Measurements from ENCODE around the gene MAD1L1.

The MAD1L1 gene

GRCh38 chr7:2053395-2053794 is 179.3 kb downstream of the MAD1L1 start:
- no peak for DNase-seq

GRCh38 chr7:2052657-2053048 is 180.1 kb downstream of the MAD1L1 start:
- DNase-seq, result no peak

GRCh38 chr7:2051707-2052656 is 180.8 kb downstream of the MAD1L1 start:
- DNase-seq, result no peak

GRCh38 chr7:2050511-2050866 is 182.3 kb downstream of the MAD1L1 start:
- DNase-seq, result no peak

- DNase-seq, result no peak
These were observed 182.8 kb downstream of the MAD1L1 start for GRCh38 chr7:2049782-2050510.

GRCh38 chr7:2049111-2049781 is 183.5 kb downstream of the MAD1L1 start:
- no peak for DNase-seq

- DNase-seq, result no peak
These were observed 184.2 kb downstream of the MAD1L1 start for GRCh38 chr7:2048531-2048930.

GRCh38 chr7:2048006-2048405 is 184.7 kb downstream of the MAD1L1 start:
- no peak for DNase-seq

- no peak for DNase-seq
These were observed 185.9 kb downstream of the MAD1L1 start for GRCh38 chr7:2046581-2047565.

- no peak for DNase-seq
These were observed 187.0 kb downstream of the MAD1L1 start for GRCh38 chr7:2045559-2046405.

GRCh38 chr7:2044883-2045471 is 187.8 kb downstream of the MAD1L1 start:
- DNase-seq, result no peak

GRCh38 chr7:2044311-2044882 is 188.3 kb downstream of the MAD1L1 start:
- no peak for DNase-seq

GRCh38 chr7:2043316-2044039 is 189.3 kb downstream of the MAD1L1 start:
- no peak for DNase-seq

- no peak for DNase-seq
These were observed 190.1 kb downstream of the MAD1L1 start for GRCh38 chr7:2042650-2043049.

- no peak for DNase-seq
These were observed 191.0 kb downstream of the MAD1L1 start for GRCh38 chr7:2041496-2042367.

GRCh38 chr7:2040893-2041270 is 191.9 kb downstream of the MAD1L1 start:
- DNase-seq, result no peak

GRCh38 chr7:2040201-2040892 is 192.4 kb downstream of the MAD1L1 start:
- DNase-seq, result no peak
